GM19025 (cell line): ENCODE data around the gene RERE.

Source experiments
- ATAC-seq: cut with Tn5 transposase; IDR thresholded peaks from one replicate; pipeline ENCODE4 v1.9.1; 2021; ENCODE audit warnings: mild to moderate bottlenecking, low read depth, moderate library complexity; ENCODE audit not compliant: unreplicated experiment

The RERE gene

DNA sequence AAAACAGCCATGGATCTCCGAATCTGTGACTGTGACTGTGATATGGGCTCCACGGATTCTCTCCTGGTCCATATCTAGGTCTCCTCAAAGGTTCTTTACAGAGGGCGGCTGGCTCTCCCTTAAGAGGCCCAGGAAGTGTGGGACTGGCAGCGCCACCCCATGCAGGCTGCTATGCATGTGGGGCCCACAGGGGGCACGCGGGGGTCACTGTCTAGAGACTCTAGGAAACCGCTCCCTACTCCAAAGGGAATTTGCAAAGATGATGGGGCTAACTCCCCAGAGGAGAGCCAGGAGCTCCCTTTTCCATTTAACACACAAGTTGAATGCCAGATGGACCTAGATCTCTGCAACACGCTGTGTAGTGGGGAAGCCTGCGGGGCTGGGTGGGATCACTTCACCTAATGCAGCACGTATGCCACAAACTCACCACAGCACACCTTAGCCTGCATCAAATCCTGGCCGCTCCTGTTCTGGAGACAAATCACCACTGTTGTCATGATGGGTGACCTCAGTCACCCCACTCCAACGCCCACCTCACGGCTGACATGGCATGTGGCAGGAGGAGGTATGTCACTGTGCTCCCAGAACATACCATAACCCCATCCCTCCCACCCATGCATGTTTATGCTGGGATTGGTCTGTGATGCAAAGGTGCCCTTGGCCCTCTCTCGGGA is 437.8 kb downstream of the RERE start:
- no peak for ATAC-seq

DNA sequence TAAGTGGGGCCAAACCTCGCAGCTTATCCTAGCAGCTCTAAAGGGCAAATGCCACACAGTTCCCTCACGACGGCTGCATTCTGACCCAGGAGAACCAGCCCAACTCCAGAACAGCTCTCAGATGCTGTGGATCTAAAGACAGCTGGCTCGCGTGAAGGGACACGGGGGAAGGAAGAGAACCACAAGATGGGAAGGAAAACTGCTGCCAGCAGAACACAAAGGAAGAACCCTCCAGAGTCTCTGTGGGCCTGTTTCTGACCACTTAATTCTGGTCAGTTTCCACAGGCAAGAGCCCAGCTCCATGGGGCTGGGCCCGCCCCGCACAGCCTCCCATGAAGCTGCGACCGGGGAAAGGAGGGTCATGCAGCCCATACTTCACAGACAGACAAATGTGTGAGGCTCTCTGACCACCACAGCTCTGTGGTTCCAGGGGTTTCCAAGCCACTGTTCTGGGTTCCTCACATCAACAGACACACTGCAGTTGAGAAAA is 438.4 kb downstream of the RERE start:
- no peak for ATAC-seq

- no peak for ATAC-seq
Measured at GRCh38 chr1:8378178-8378577, 439.3 kb downstream of the RERE start.

DNA sequence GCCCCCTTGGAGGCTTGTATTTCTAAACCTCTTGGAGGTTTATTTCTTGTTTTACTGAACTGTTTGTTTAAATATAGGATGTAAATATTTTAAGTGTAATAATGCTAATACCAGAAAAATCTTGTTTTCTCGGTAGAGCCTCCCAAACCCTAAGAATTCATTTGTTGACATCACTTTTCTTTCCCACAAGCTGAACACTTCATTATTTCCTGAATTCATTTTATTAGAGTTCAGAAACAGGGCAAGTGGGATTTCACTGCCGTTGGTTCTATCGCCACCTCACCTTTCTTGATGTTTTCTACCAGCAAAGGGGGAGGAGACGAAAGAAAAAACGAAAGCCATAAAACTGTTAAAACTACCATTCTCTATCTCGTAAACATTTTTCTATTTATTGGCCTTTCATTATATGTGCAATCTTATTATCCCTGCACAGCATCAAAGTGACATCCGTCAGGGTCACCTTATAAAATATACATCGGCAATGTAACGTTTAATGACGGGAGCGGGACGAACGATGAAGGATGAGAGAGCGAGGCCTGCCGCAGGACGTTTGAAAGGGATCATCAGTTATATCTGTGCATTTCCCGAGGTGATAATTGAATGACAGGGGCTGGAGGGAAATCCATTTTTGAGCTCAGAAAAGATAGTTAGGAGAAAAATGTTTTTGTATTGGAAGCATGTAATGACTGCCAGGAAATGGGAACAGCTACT is 440.0 kb downstream of the RERE start:
- ATAC-seq, result no peak

DNA sequence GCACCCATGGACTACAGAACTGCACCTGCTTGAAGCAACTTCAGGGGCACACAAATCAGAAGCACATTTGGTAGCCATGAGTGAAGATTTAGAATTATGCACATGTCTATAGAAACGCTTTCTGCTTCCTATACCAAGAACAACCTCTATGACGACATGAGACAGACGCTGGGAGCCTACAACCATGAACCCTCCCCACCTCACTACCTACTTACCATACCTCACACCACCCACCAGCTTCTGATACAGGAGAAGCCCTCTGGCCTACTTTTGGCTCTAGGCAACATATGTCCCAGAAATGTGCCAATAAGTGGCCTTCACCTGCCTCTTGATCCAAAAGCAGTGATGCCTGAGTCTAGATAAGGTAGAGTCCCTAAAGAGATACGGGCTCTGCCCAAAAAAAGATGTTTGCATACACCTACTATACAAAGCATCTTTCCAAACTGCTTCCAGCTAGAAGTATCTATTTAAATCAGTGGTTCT is 441.0 kb downstream of the RERE start:
- no peak for ATAC-seq

DNA sequence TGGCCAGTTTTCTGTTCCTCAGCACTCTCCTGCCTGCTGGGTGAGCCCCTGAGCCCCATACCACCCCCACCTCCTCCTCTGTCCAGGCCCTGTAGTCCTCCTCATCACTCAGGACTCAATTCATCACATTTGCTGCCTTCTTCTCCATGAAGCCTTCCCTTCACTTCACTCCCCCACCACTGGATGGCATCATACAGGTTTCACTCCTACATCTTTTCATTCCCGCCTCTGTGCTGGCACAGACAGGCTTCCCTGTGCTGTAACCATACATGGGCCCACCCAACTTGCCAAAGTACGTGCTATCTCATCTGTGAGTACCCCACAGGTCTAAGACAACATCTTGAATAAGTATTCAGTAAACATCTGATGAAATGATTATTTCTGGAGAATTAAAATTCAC is 442.6 kb downstream of the RERE start:
- ATAC-seq, result no peak

GRCh38 chr1:8374356-8374755 is 443.1 kb downstream of the RERE start:
- no peak for ATAC-seq

DNA sequence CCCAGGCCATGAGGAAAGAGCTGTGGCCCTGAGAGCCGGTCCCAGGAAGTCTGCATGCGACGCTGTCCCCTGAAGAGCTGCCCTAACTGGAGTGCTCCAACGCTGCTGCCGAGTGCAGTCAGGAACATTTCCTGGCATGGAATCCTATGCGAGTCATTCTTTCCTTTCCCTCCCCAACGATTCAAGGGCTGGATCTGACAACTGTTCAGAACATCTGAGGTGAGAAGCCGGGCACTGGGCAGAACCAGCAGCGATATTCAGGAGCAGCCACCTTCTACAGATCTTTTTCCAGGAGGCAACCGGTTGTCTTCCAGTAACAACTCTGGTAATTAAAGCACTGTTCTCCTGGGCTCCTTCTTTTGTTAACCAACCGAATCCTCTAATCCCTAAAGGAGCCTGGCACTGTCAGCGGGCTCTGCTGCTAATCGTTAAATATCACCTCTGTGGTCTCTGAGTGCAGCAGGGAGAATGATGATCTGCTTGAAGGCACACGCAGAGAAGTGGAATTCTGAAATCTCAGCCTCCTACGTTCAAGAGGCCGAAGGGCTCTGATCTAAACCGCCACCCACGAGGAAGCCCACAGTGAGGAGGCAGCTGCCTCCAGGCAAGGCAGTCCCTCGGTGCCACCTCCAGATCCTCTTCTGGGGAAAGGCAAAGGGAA is 443.7 kb downstream of the RERE start:
- ATAC-seq, result no peak

DNA sequence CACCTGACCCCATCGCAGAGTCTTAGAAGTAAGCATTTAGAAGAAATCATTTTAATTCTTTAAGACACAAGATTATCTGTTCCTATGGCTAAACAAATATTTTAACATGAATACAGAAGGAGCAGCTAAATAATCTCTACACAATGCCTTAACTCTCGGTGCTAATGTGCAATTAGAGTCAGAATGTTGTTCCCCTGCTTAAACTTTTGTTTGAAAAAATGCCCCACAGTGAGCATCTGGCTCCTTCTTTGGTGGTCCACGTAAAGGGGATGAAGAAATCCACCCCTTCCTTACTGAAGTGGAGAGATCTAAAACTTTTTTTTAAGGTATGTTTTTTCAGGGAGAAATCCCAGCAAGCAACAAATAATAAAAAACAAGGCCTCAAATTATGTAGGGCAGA is 444.3 kb downstream of the RERE start:
- no peak for ATAC-seq

GRCh38 chr1:8371372-8371991 is 446.0 kb downstream of the RERE start:
- no peak for ATAC-seq

DNA sequence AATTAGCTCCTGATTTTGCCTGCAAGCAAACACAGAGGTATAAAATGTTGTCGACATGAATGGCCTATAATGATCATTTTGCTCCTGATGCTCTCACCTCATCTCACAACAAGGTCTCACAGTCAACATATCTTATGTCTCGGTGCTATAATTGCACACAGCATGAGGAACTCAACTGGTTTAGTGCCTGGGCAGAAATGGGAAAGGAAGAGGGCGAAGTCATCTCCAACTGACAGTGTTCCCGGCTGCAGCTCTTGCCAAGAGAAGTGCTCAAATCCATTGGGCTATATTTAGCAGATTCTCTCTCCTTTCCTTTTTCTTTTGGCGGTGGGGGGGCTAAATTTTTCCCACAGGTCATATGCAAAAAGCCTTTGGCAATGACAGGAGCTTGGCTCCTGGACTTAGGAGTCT is 446.5 kb downstream of the RERE start:
- ATAC-seq, result no peak

DNA sequence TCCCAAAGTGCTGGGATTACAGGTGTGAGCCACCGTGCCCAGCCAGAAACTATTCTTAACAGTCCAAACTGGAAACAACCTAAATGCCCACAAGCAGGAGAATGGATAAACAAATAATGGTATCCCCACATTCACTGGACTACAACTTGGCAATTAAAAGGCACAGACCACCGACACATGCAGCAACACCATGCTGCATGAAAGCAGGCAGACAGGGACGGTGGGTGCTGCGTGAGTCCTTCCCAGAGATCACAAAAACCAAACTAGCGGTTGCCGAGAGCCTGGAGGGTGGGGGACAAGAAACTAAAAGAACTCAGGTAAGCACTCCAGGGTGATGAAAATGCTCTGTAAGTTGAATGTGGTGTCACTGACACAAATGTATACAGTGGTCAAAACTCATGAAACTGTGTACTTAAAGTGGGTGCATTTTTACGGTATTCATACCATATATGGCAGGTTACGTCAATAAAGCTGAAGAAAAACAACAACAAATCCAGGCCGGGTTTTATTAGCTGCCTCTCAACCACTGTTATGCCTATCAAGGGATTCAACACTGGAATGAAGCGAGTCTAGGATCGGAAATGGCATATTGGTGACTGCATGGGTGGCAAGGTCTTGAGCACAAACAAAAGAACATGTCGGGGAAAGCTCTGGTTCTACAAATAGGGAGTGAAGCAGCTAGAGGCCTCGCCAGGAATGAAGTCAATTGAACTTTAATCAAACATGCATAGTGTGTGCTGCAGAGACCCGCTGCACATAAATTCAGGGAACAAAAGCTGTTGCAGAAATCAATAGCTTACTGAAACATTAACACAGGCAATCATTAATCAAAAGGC is 447.2 kb downstream of the RERE start:
- no peak for ATAC-seq

DNA sequence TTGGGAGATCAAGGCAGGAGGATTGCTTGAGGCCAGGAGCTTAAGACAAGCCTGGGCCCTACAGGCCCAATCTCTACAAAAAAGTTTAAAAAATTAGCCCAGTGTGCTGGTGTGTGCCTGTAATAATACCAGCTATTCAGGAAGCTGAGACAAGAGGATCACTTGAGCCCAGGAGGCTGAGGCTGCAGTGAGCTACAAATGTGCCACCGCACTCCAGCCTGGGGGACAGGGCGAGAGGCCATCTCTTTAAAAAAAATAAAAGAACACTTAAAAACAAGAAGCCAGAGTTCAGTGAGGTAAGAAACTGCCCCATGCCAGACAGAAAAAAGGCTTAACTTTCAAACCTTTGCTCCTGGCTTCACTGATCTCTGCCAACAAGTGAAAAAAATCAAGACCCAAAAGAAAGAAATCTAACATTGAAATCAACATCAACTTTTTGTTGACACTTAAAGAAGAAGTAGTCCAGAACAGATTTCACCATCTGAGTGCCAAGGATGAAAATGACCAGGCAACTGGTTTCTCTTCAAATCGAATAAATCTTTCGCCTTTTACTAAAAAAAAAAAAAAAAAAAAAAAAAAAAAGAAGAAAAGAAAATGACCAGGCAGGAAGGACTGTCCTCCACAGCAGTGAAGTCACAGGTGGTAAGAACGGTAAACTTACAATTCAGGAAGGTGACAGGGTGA is 448.3 kb downstream of the RERE start:
- no peak for ATAC-seq

DNA sequence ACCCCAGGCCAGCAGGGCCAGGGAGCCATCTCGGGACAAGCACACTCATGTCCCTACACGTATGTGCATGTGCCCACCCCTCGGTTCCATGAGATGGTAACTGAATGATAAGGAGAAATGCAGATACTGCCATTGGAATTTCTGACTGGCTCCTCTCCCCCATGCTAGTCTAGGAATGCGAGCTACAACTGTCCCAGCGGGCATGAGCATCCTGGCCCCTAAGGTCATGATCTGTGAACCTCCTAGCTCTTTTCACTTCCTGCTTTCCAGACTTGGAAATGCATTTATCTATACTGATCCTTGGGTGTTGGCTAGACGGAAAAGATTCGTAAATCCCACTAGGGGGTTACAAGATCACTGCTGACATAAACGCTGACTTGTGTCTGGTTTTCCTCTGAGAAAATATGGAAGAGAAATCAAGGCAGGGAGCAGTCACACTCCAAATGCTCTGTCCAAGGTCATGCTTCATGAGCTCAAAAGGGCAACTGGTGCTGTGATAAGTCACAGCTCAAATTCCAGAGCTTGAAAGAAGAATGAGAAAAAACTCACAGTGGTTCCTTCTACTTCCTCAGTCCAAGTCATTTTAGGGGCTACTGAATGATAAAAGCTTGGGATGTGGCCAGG is 449.8 kb downstream of the RERE start:
- no peak for ATAC-seq

DNA sequence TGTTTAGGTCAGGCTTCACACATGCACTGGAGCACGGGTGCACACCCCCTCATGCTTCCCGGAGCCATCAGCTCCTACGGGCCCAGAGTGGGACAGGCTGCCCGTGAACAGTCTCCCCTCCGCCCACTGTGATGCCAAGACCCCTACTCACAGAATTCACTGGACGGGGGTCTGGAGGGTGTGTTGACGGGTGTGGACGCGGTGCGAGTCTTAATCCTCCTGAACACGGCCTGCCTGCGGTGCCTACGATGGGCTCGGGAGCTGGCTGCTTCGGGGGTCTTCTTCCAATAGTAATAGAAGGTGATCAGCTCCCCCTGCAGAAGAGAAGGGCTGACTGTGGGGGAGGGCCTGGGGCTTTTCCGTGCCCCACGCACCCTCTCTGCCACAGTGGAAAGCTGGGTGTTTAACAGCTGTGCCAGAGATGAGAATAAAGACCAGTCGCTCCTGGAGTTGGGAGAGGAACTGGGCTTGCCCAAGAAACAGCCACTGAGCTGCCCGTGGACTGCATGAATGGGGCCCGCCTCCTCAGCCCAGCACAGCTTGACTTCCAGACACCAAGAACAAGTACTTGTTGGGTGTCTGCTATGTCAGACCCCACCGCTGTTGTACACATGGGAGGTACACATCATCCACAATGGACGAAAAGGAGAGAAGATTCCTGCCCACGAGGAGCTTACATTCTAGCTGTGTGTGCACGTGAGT is 451.6 kb downstream of the RERE start:
- ATAC-seq, result no peak

- no peak for ATAC-seq
Measured at GRCh38 chr1:8364528-8365442, 452.7 kb downstream of the RERE start.

DNA sequence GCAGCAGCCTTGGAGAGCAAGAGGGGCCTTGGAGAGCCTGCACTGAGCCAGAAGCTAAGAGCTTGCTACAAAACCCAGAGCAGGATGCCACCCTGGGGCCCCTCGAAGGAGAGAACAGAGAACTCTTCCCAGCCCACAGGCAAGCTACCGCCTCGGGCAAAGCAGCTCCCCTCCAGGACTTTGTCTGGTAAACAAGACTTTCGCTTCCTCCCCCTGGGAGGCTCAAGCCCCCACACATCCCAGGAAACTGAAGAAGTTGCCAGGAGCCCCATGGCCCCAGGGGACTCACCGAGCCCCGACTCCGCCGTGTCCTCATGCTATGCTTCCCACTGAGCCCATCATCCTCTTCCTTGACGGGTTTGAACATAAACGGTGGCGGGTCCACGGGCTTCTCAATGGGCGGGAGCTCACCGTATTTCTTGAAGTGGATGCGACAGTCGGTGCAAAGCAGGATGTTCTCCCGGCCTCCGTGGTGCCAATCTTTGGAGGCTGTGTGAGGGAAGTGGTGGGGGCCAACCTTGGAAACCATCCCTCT is 453.6 kb downstream of the RERE start:
- no peak for ATAC-seq
